ENCODE measurements around the gene HTT.

Gene HTT

GRCh38 chr4:3067473-3068001 is 6.9 kb upstream of the HTT start:
- no peak for DNase-seq (ENCODE audit: low read depth in 1 of 2, low spot score in 1 of 2)
- H3K27me3 ChIP-seq (ENCODE audit: insufficient read depth, poor library complexity, severe bottlenecking), result no peaks in the 10 kb centered on the region
- H3K27ac ChIP-seq (replicated peaks), result no peak overlapping the region
- no peak overlapping the region for H3K4me3 ChIP-seq (replicated peaks; ENCODE audit: insufficient read depth, low read length)
- TF ChIP-seq GABPA (IDR thresholded peaks at IDR 0.05; ENCODE audit: low read depth), result no peak
- TF ChIP-seq REST (IDR thresholded peaks at IDR 0.05; ENCODE audit: insufficient replicate concordance, low read depth), result no peak
- TF ChIP-seq SPI1 (IDR thresholded peaks at IDR 0.05; ENCODE audit: borderline replicate concordance, low read depth), result no peak
- no peak for TF ChIP-seq POLR2AphosphoS5 (IDR thresholded peaks at IDR 0.05; ENCODE audit: low read depth)
- TF ChIP-seq, protein P1, sequence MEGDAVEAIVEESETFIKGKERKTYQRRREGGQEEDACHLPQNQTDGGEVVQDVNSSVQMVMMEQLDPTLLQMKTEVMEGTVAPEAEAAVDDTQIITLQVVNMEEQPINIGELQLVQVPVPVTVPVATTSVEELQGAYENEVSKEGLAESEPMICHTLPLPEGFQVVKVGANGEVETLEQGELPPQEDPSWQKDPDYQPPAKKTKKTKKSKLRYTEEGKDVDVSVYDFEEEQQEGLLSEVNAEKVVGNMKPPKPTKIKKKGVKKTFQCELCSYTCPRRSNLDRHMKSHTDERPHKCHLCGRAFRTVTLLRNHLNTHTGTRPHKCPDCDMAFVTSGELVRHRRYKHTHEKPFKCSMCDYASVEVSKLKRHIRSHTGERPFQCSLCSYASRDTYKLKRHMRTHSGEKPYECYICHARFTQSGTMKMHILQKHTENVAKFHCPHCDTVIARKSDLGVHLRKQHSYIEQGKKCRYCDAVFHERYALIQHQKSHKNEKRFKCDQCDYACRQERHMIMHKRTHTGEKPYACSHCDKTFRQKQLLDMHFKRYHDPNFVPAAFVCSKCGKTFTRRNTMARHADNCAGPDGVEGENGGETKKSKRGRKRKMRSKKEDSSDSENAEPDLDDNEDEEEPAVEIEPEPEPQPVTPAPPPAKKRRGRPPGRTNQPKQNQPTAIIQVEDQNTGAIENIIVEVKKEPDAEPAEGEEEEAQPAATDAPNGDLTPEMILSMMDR (IDR thresholded peaks at IDR 0.05; ENCODE audit: insufficient read depth, low read length), result no peak

GRCh38 chr4:3069661-3070199 is 4.8 kb upstream of the HTT start:
- no peak for DNase-seq (ENCODE audit: low read depth in 1 of 2, low spot score in 1 of 2)
- no peak overlapping the region for H3K27ac ChIP-seq (replicated peaks)
- no peak overlapping the region for H3K4me3 ChIP-seq (replicated peaks; ENCODE audit: insufficient read depth, low read length)
- no peak for TF ChIP-seq SPI1 (IDR thresholded peaks at IDR 0.05; ENCODE audit: borderline replicate concordance, low read depth)
- H3K27me3 ChIP-seq (ENCODE audit: insufficient read depth, poor library complexity, severe bottlenecking), result no peaks in the 10 kb centered on the region

GRCh38 chr4:3070709-3071500 is 3.6 kb upstream of the HTT start:
- H3K27ac ChIP-seq (replicated peaks), result no peak overlapping the region
- TF ChIP-seq POLR2AphosphoS5 (IDR thresholded peaks at IDR 0.05; ENCODE audit: low read depth), result no peak
- TF ChIP-seq, protein P1 (IDR thresholded peaks at IDR 0.05; ENCODE audit: insufficient read depth, low read length), result no peak
- TF ChIP-seq GABPA (IDR thresholded peaks at IDR 0.05; ENCODE audit: low read depth), result no peak
- no peak for TF ChIP-seq SPI1 (IDR thresholded peaks at IDR 0.05; ENCODE audit: borderline replicate concordance, low read depth)
- no peak for TF ChIP-seq REST (IDR thresholded peaks at IDR 0.05; ENCODE audit: insufficient replicate concordance, low read depth)
- DNase-seq (ENCODE audit: low read depth in 1 of 2, low spot score in 1 of 2), result no peak

GRCh38 chr4:3071811-3072210 is 2.7 kb upstream of the HTT start:
- Histone ChIP-seq H3K27ac (replicated peaks) (no peak overlapping the region), H3K4me3 (replicated peaks; ENCODE audit: insufficient read depth, low read length) (no peak overlapping the region), H3K27me3 (ENCODE audit: insufficient read depth, poor library complexity, severe bottlenecking) (no peaks in the 10 kb centered on the region)
- no peak for DNase-seq (ENCODE audit: low read depth in 1 of 2, low spot score in 1 of 2)
- no peak for TF ChIP-seq SPI1 (IDR thresholded peaks at IDR 0.05; ENCODE audit: borderline replicate concordance, low read depth)

More at GRCh38 chr4:3070709-3071500, 3.6 kb upstream of the HTT start:
- no peak overlapping the region for H3K4me3 ChIP-seq (replicated peaks; ENCODE audit: insufficient read depth, low read length)
- no peaks in the 10 kb centered on the region for H3K27me3 ChIP-seq (ENCODE audit: insufficient read depth, poor library complexity, severe bottlenecking)
